IMR-90 (cell line): ENCODE data around the gene PPM1M. TPM values are rescaled to one million over a fixed set of nuclear protein-coding genes. Genes with fewer than 3 reads are reported as not detected.

Experiments used
- BHLHE40 ChIP-seq: fragments of 150-350 bp; IDR thresholded peaks from 2 replicates; pipeline ENCODE4 v1.6.1; 2016; ENCODE audit warnings: mild to moderate bottlenecking, low read depth, low read length
- CEBPB ChIP-seq: IDR thresholded peaks from 2 replicates; pipeline ENCODE4 v1.6.1; 2012; ENCODE audit warnings: low read depth, low read length, improper control_type of control experiment
- CHD1 ChIP-seq: IDR thresholded peaks from 2 replicates; pipeline ENCODE4 v1.6.1; 2012; ENCODE audit warnings: low read depth, low read length, improper control_type of control experiment
- CTCF ChIP-seq: conservative IDR thresholded peaks from 2 replicates; pipeline ENCODE4 v1.5.1; 2012; ENCODE audit warnings: mild to moderate bottlenecking, low read depth, low read length, improper control_type of control experiment
- MAFK ChIP-seq: IDR thresholded peaks from 2 replicates; pipeline ENCODE4 v1.6.1; 2012; ENCODE audit warnings: low read depth, low read length, improper control_type of control experiment
- MAZ ChIP-seq: IDR thresholded peaks from 2 replicates; pipeline ENCODE4 v1.6.1; 2012; ENCODE audit warnings: low read depth, mild to moderate bottlenecking, low read length, improper control_type of control experiment, moderate library complexity, borderline replicate concordance
- MXI1 ChIP-seq: IDR thresholded peaks from 2 replicates; pipeline ENCODE4 v1.6.1; 2012; ENCODE audit warnings: low read depth, mild to moderate bottlenecking, low read length, moderate library complexity, borderline replicate concordance
- NFE2L2 ChIP-seq: fragments of 150-350 bp; IDR thresholded peaks from 2 replicates; pipeline ENCODE4 v1.6.1; 2016; ENCODE audit warnings: low read depth, mild to moderate bottlenecking, low read length
- RFX5 ChIP-seq: IDR thresholded peaks from 2 replicates; pipeline ENCODE4 v1.8.0; 2012; ENCODE audit warnings: low read depth, mild to moderate bottlenecking, low read length, moderate library complexity
- polyA plus RNA-seq, 3 experiments: library from polyadenylated mRNA; depleted of rRNA; stranded (reverse); fragments of >200 nt; gene quantifications; 2 replicates each; pipeline ENCODE4 v1.2.3, GENCODE V29; 2012; ENCODE audit warnings: low replicate concordance in 1 of 3
- total RNA-seq: library from RNA; depleted of rRNA; stranded (reverse); fragments of >200 nt; gene quantifications from 2 replicates; pipeline ENCODE4 v1.2.3, GENCODE V29; 2012

PPM1M gene
- total and polyA plus RNA-seq, 2 of the 4 experiments (the other 2 are of a cell fraction) = 12.2 to 18.1 TPM

GRCh38 chr3:52290596-52291507 lies 45.3 kb downstream of the PPM1M start (continued):
- TF ChIP-seq CTCF (no peak), RFX5 (no peak), NFE2L2 (no peak), CHD1 (no peak), CEBPB (no peak), MAZ (no peak), MAFK (no peak), BHLHE40 (no peak), MXI1 (no peak)
